Measurements from ENCODE around the gene UNC119B.

- TF ChIP-seq CTCF (conservative IDR thresholded peaks at IDR 0.05; ENCODE audit: low read length) (no peak), EZH2phosphoT487 (IDR thresholded peaks at IDR 0.05; ENCODE audit: borderline replicate concordance, low read depth, low read length) (no peak)
Observed at GRCh38 chr12:120771097-120771496, 60.8 kb downstream of the UNC119B start.

Data from OCI-LY7 (cell line).